HG02642 (cell line): ENCODE data around the gene SLC28A1.
"Not testable (repeated sequence)": the region's sequence is repeated elsewhere in the genome, so short reads cannot be mapped to it uniquely, and the experiment has no call there.

Experiments used
- ATAC-seq: cut with Tn5 transposase; IDR thresholded peaks from one replicate; pipeline ENCODE4 v1.9.1; 2021; ENCODE audit warnings: mild to moderate bottlenecking; ENCODE audit not compliant: unreplicated experiment, poor library complexity

Gene SLC28A1

GRCh38 chr15:84883916-84884781, at the start of gene SLC28A1:
Gene SLC28A1 (plus strand): TSS chr15:84884662. CDS start chr15:84887761, 3,099 bp downstream.
- no peak for ATAC-seq

GRCh38 chr15:84834969-84835368, 49.5 kb upstream of the SLC28A1 start:
- ATAC-seq: no peak

GRCh38 chr15:84835661-84836337, 48.7 kb upstream of the SLC28A1 start:
- ATAC-seq: no peak

- no peak for ATAC-seq
These were observed 47.6 kb upstream of the SLC28A1 start for GRCh38 chr15:84836844-84837243.

GRCh38 chr15:84839714-84840113, 44.7 kb upstream of the SLC28A1 start:
- no peak for ATAC-seq

- no peak for ATAC-seq
These were observed 44.2 kb upstream of the SLC28A1 start for GRCh38 chr15:84840255-84840654.

GRCh38 chr15:84840741-84841429, 43.6 kb upstream of the SLC28A1 start:
- no peak for ATAC-seq

- ATAC-seq: no peak
These were observed 41.7 kb upstream of the SLC28A1 start for GRCh38 chr15:84842781-84843180.

GRCh38 chr15:84844964-84845363, 39.5 kb upstream of the SLC28A1 start:
- ATAC-seq: no peak

- ATAC-seq: not testable (repeated sequence)
These were observed 38.8 kb upstream of the SLC28A1 start for GRCh38 chr15:84845631-84846030.

GRCh38 chr15:84846269-84846668, 38.2 kb upstream of the SLC28A1 start:
- ATAC-seq: no peak

GRCh38 chr15:84847382-84847781, 37.1 kb upstream of the SLC28A1 start:
- no peak for ATAC-seq

- ATAC-seq: no peak
These were observed 32.2 kb upstream of the SLC28A1 start for GRCh38 chr15:84852212-84852611.

GRCh38 chr15:84855136-84855535, 29.3 kb upstream of the SLC28A1 start:
- ATAC-seq: no peak

GRCh38 chr15:84855765-84856164, 28.7 kb upstream of the SLC28A1 start:
- no peak for ATAC-seq

GRCh38 chr15:84856731-84857417, 27.6 kb upstream of the SLC28A1 start:
- no peak for ATAC-seq

- no peak for ATAC-seq
These were observed 27.0 kb upstream of the SLC28A1 start for GRCh38 chr15:84857418-84858004.

GRCh38 chr15:84858231-84858630, 26.2 kb upstream of the SLC28A1 start:
- no peak for ATAC-seq

- no peak for ATAC-seq
These were observed 25.3 kb upstream of the SLC28A1 start for GRCh38 chr15:84859144-84859543.

GRCh38 chr15:84859651-84860050, 24.8 kb upstream of the SLC28A1 start:
- no peak for ATAC-seq
